Inferior parietal cortex (tissue), 1 donor: Measurements from ENCODE around the gene TAF5L.
A peak's percentile ranks its signal among the peaks of the same experiment; 100 is the strongest.

ENCODE experiments used
- DNase-seq: peaks from one replicate; pipeline ENCODE4 v3.0.0-alpha.2; 2016; ENCODE audit errors: extremely low spot score

TAF5L gene

DNA sequence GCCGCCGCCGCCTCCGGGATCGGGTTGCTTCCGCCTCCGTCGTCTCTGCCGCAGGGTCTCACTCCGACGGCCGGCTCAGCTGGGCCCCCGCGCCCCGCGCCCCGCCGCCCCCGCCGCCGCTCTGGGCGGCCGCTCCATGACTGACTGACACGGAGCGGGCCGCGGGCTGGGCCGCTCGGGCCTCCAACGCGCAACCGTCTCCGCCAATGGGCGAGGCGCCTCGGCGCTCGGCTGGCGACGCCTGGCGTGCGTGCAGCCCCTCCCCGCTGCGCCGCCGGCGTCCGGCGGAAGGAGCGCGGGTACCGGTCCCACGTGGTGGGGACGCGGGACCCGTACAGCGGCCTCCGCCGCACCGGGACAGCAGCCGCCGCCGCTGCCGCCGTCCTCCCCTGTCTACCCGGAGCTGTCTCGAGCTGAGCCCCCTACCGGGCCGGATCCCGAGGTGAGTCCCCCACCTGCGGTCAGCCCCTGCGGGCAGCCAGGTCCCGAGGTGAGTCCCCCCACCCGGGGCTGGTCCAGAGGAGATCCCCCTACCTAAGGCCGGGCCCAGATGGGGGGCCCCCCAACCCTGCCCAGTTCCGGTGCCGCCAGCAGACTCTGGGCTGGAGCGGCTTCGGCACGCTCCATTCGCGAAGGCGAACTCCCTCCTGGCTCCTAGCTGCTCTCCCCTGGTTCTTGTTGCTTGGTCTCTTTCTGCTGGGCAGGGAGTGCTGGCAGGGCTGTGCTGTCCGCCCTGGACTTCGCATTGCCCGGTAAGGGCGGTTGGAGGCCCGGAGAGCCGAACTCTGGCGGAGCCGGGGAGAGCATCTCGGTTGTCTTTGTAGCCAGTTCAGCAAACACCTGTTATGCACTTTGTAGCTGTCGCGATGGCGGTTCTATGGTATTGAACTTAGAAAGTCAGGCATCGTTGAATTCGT lies at the start of gene TAF5L, which contains the start of gene URB2:
Gene TAF5L (minus strand): TSS at position 208 of the 917 bp plus-strand sequence. CDS start 11,640 bp downstream, outside the sequence.
Gene URB2 (plus strand): TSS at position 333 of the 917 bp plus-strand sequence. CDS start 1,387 bp downstream, outside the sequence.
- DNase-seq, result peak; percentile 85

DNA sequence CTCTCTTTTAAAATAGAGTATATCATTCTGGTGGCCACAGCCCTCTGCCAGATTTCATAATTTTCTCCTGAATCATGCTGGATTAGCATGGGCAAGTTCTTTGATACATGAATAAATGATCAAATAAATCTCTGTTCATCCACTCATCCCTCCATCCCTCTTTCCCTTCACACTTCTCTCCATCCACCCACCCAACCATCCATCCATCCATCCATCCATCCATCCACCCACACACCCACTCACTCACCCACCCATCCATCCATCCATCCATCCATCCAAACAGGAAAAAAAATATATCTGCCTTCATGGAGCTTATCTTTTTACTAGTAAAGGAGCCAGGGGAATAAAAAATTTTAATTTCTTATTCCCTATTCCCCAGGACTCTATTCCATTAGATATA lies 49.5 kb upstream of the TAF5L start:
- DNase-seq, result no peak

- no peak for DNase-seq
Measured at GRCh38 chr1:229674042-229674441, 48.1 kb upstream of the TAF5L start.

GRCh38 chr1:229672246-229672645 lies 46.3 kb upstream of the TAF5L start:
- no peak for DNase-seq

GRCh38 chr1:229671310-229671709 lies 45.4 kb upstream of the TAF5L start:
- no peak for DNase-seq

DNA sequence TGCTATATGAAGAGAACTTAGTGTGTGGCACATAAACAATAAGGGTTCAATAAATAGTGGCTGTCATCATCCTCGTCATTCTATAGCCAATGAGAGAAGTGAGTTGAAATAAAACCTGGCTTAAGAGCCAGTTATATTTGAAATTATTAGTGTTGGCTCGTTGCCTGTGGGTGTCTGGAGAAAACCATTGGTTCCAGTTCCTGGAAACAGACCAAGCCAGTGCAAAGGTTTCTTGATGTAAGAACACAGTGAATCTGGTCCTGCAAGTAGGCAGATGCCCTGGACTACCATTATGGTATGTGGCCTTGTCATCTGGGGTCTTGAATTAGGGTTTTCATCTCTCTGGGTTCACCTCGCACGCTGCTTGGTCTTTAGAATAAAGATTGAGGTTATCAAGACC lies 43.4 kb upstream of the TAF5L start:
- no peak for DNase-seq

GRCh38 chr1:229666585-229666984 lies 40.7 kb upstream of the TAF5L start:
- no peak for DNase-seq

DNA sequence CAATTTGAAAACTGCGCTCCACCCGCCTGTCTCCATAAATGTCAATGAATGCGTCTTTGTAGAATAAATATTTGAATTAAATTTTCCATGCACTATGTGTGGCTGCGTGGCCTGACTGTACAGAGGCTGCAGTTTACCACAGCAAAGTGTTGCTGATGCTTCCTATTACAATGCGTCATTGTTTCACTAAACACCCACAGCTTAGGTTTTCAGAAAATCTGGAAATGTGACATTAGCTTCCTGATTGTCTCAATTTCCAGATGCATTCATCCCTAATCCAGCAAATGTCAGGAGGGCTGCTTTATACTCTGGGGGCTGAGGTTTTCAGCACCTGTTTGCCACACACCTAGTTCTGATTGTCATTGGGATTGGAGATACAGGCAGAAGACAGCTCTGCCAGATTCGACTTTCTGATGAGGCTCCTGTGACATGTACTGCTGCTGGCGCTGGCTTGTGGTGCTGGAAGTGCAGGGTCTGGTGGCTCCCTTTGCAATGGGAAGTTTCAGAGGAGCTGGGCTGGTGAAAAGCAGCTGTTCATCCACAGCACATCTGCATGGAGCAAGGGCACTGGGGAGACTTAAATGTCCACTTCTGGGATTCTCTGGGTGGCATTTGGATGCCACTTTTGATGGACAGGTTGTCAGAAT lies 40.1 kb upstream of the TAF5L start:
- DNase-seq, result peak; percentile 37

DNA sequence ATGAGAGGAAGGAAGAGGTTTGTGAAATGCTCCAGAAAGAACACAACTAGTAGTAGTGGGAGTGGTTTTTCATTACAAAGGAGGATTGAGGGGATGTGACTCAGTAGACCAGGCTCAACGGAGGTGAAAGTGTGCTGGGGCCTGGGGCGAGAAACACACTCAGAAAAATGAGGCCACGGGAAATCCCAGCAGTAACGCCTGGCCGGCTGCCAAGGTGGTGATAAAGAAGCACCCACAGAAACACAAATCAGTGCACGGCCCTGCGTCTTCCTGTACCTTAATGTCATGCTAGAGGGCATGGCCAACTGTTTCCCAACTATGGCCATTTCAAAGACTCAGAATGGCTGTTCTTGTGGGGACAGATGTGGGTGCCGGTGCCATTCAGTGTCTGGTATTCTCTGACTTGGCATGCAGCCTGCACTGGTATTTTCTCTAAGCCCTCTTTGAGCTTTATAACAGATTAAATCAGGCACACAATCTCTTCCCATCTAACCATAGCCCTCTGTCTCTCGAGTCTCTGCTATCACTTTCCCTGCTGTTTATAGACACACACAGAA lies 38.3 kb upstream of the TAF5L start:
- peak; percentile 46 for DNase-seq

DNA sequence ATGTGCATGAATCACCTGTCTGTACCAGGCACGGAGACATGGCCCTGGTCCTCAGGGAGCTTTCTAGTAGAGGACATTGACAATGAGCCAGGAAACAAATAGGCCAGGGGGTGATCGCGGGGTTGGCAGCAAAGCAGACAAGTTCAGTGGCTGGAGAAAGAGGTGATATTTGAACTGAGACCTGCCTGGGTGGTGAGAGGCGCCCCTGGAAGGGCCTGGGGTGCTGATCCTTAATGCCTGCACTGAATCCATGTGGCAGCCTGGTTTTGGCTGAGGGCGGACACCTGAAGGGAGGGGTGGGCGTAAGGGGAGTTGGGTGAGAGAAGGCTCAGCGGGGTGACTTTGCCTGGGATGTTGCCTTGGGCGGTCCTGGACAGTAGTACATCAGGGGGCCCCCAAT lies 36.0 kb upstream of the TAF5L start:
- no peak for DNase-seq

- peak; percentile 88 for DNase-seq
Measured at GRCh38 chr1:229661022-229661877, 35.3 kb upstream of the TAF5L start.

GRCh38 chr1:229657993-229658755 lies 32.3 kb upstream of the TAF5L start:
- no peak for DNase-seq

GRCh38 chr1:229655781-229656180 lies 29.9 kb upstream of the TAF5L start:
- no peak for DNase-seq

DNA sequence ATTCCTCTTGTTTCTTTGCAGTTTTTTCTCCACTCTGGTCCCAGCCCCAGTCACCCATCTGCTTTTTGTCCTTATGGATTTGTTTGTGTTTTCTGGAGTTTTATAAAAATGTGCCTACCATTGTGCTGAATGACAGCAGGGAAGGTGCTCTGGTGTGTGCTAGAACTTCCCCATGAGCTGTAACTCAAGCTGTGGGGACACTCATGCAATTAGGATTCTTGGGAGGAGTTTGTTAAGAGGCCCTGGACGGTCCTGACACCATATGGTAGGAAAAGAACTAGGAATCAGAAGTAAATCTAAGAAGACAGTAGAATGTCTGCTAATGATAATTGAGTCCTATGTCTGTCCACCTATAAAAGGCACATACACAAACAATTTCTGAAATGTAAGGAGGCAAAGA lies 27.5 kb upstream of the TAF5L start:
- DNase-seq, result no peak

DNA sequence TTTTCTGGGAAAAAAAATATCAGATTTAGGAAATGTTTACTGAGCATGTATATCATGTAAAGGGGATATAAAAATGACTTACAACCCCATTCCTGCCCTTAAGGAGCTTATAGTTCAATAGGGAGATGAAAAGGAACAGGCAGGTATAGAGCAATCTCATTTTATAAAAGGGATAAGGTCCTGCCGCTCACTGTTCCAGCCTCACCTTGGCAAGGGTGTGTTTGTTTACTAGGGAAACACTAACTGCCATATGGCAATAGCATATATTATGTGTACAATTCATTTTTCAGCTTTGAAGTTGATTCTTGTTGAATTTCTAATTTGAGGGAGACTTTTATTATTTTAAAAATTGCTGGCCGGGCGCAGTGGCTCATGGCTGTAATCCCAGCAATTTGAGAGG lies 25.6 kb upstream of the TAF5L start:
- DNase-seq, result no peak

DNA sequence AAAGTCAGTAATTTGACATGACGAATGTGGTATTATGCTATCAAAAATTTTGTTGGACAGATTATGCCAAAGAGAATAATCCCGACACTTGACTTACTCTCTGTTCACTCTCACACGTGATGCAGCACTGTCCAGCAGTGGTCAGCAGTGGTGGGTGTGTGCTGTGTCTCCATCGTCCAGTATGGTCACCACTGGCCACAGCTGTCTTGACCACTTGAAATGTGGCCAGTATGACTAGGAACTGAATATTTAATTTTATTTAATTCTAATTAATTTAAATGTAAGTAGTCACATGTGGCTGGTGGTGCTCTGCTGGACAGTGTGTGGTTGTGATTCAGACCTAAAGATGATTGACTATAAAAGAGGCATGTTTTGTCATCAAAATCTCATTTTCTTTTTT lies 24.1 kb upstream of the TAF5L start:
- DNase-seq, result no peak

GRCh38 chr1:229648406-229648805 lies 22.5 kb upstream of the TAF5L start:
- DNase-seq, result no peak

- DNase-seq, result no peak
Measured at GRCh38 chr1:229645324-229645993, 19.5 kb upstream of the TAF5L start.

- no peak for DNase-seq
Measured at GRCh38 chr1:229643996-229644745, 18.2 kb upstream of the TAF5L start.

- no peak for DNase-seq
Measured at GRCh38 chr1:229642970-229643369, 17.0 kb upstream of the TAF5L start.
